GM11168 (cell line): ENCODE results near the gene USP11.

ENCODE experiments used
- in situ Hi-C: fragments of 300-500 bp; cut with MboI; formaldehyde crosslinking; loops from one replicate; pipeline ENCODE4 v1.12.0; 2022; ENCODE audit warnings: low sequenced_read_pairs; ENCODE audit not compliant: unreplicated experiment

USP11 gene

DNA sequence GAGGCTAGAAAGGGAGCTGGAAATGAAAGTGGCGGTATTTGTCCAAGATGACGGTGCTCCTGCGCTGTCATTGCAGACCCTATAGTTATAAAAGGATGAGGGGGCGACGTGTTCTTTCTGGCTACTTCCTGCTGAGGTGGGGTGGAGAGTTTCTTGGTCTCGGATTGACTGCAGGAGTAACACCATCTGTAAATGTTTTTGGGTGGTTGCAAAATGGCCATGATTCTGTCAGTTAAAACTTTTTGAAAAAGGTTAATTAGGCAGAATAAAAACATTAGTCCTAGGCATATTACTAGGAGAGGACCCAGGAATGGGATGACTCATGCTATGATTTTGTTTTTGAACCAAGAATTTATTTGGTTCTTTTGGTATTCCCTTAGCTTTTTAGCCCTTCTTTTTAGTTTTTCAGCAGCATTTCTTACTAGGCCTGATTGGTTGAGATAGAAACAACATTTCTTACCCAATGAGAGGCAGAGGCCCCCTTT lies 53.1 kb downstream of the USP11 start:
- in situ Hi-C loops = no loop called here

DNA sequence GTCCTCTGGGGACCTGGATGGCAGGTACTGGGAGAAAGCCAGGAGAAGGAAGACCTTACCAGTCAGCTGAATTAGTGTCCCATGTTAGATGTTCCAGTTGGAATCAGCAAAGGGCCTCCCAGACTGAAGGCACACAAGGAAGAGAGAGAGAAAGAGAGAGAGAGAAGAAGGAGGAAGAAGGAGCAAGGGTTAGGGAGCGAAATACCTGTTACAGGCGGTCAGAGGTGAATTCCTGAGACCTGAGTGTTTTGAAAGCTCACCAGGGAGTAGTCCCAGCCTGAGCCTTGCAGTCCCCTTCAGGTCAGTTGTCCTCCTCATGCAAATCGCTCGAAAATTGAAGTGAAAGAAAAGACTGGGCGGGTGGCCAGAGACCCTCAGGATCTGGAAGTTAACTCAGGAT lies 60.3 kb downstream of the USP11 start:
- in situ Hi-C loops = no loop called here

DNA sequence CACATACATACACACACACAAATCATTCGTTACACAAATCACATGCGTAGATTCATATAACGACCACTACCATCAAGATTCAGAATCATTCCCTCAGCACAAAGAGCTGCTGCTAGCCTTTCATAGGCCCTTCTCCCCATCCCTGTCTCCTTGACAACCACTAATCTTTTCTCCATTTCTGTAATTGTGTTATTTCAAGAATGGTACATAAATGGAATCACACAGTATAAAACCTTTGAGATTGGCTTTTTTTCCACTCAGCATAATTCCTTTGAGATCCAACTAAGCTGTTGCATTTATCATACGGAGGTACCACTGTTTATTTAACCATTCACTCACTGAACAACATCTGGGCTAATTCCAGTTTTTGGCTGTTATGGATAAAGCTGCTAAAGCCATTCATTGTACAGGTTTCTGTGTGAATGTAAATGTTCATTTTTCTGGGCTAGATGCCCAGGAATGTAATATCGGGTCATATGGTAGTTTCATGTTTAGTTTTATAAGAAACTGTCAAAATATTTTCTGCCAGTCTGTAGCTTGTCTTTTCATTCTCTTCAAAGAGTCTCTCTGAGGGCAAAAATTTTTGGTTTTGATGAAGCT lies 64.1 kb downstream of the USP11 start:
- in situ Hi-C loops = no loop called here

DNA sequence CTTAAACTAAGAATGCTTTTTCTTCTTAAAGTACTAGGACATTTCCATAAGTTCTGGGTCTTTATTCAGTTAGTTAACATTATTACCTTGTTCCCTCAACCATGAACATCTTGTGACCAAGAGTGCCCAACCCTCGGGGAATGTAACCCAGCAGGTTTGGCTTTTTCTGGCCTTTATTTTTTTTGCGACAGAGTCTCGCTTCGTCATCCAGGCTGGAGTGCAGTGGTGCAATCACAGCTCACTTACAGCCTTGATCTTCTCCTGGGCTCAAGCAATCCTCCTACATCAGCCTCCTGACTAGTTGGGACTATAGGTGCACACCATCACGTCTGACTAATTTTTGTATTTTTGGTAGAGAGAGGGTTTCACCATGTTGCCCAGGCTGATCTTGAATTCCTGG lies 65.1 kb downstream of the USP11 start:
- in situ Hi-C loops = no loop called here
